HEK293 (cell line): Measurements from ENCODE around the gene PDE4B.

Source experiments
- BCL6B ChIP-seq: fragments of 450-650 bp; formaldehyde crosslinking; IDR thresholded peaks from 2 replicates; pipeline ENCODE4 v1.5.1; 2017; ENCODE audit warnings: missing biosample characterization, missing genetic modification characterization
- CTCF ChIP-seq: fragments of 450-650 bp; formaldehyde crosslinking; IDR thresholded peaks from 2 replicates; pipeline ENCODE4 v1.5.1; 2016; ENCODE audit warnings: missing biosample characterization, missing genetic modification characterization
- ELK4 ChIP-seq: IDR thresholded peaks from 2 replicates; pipeline ENCODE4 v1.6.1; 2011; ENCODE audit warnings: mild to moderate bottlenecking, low read depth, low read length, borderline replicate concordance
- MEIS1 ChIP-seq: sonication (generic); formaldehyde crosslinking; IDR thresholded peaks from 2 replicates; pipeline ENCODE4 v1.8.1; 2022; ENCODE audit warnings: missing genetic modification reagents, mild to moderate bottlenecking, borderline replicate concordance
- ZNF10 ChIP-seq: fragments of 450-650 bp; formaldehyde crosslinking; IDR thresholded peaks from 2 replicates; pipeline ENCODE4 v1.5.1; 2017; ENCODE audit warnings: missing biosample characterization, missing genetic modification characterization
- ZNF114 ChIP-seq: fragments of 450-650 bp; formaldehyde crosslinking; IDR thresholded peaks from 2 replicates; pipeline ENCODE4 v1.5.0; 2017; ENCODE audit warnings: missing biosample characterization, missing genetic modification characterization
- ZNF202 ChIP-seq: fragments of 450-650 bp; formaldehyde crosslinking; IDR thresholded peaks from 2 replicates; pipeline ENCODE4 v1.5.1; 2016; ENCODE audit warnings: missing biosample characterization, missing genetic modification characterization, borderline replicate concordance
- ZNF223 ChIP-seq: fragments of 450-650 bp; formaldehyde crosslinking; IDR thresholded peaks from 2 replicates; pipeline ENCODE4 v1.5.1; 2016; ENCODE audit warnings: missing biosample characterization, missing genetic modification characterization
- ZNF544 ChIP-seq: fragments of 450-650 bp; formaldehyde crosslinking; IDR thresholded peaks from 2 replicates; pipeline ENCODE4 v1.5.0; 2017; ENCODE audit warnings: missing biosample characterization, missing genetic modification characterization
- ZSCAN18 ChIP-seq: fragments of 450-650 bp; formaldehyde crosslinking; IDR thresholded peaks from 2 replicates; pipeline ENCODE4 v1.5.1; 2016; ENCODE audit warnings: missing biosample characterization, missing genetic modification characterization
- ZXDB ChIP-seq: fragments of 450-650 bp; formaldehyde crosslinking; IDR thresholded peaks from 2 replicates; pipeline ENCODE4 v1.5.1; 2016; ENCODE audit warnings: missing biosample characterization, missing genetic modification characterization

- TF ChIP-seq CTCF (tag by site-specific recombination) (no peak), ZNF10 (tag by site-specific recombination) (no peak), ZNF202 (tag by site-specific recombination) (no peak), BCL6B (tag by site-specific recombination) (no peak), ZXDB (no peak), ZSCAN18 (tag by site-specific recombination) (no peak), ELK4 (no peak), ZNF114 (tag by site-specific recombination) (no peak), ZNF544 (tag by site-specific recombination) (no peak), ZNF223 (tag by site-specific recombination) (no peak), MEIS1 (CRISPR knock-in tag) (no peak)
Measured at GRCh38 chr1:65825741-65826140, 33.0 kb downstream of the PDE4B start.
